NT2/D1 (cell line): ENCODE results near the gene PGBD5.

Experiments
- DNase-seq: peaks from one replicate; pipeline ENCODE4 v3.0.0-alpha.2; 2011; ENCODE audit warnings: low read depth, low spot score
- H3K27me3 ChIP-seq: 2 replicates; pipeline ENCODE4 v1.6.0; 2011; ENCODE audit warnings: mild to moderate bottlenecking; ENCODE audit not compliant: insufficient read length, insufficient read depth
- H3K36me3 ChIP-seq: 2 replicates; pipeline ENCODE4 v1.6.1; 2011; ENCODE audit warnings: mild to moderate bottlenecking, low read length, mixed read lengths; ENCODE audit not compliant: insufficient read depth, insufficient read length
- H3K4me1 ChIP-seq: 2 replicates; pipeline ENCODE4 v1.5.1; 2011; ENCODE audit not compliant: insufficient read depth, insufficient read length
- H3K4me3 ChIP-seq: 2 replicates; pipeline ENCODE4 v1.5.1; 2011; ENCODE audit warnings: low read depth; ENCODE audit not compliant: insufficient read length
- H3K9ac ChIP-seq: 2 replicates; pipeline ENCODE4 v1.6.0; 2011; ENCODE audit warnings: low read depth; ENCODE audit not compliant: insufficient read length
- H3K9me3 ChIP-seq: 2 replicates; pipeline ENCODE4 v1.5.1; 2011; ENCODE audit warnings: mild to moderate bottlenecking, low read length; ENCODE audit not compliant: insufficient read depth
- SUZ12 ChIP-seq: IDR thresholded peaks from 2 replicates; pipeline ENCODE4 v1.6.1; 2011; ENCODE audit not compliant: insufficient read length, insufficient read depth; ENCODE audit errors: extremely low read depth
- YY1 ChIP-seq: IDR thresholded peaks from 2 replicates; pipeline ENCODE4 v1.6.1; 2011; ENCODE audit not compliant: insufficient read length, insufficient read depth
- ZNF274 ChIP-seq: IDR thresholded peaks from 2 replicates; pipeline ENCODE4 v1.6.1; 2011; ENCODE audit warnings: mild to moderate bottlenecking, low read depth, low read length

Gene PGBD5

GRCh38 chr1:230365723-230366307 lies 60.3 kb downstream of the PGBD5 start:
- Histone ChIP-seq H3K9me3 (peaks cover 5% of the 10 kb centered on the region; the same call in 1 of the 2 replicates), H3K4me1 (no peaks in the 10 kb centered on the region), H3K9ac (no peak overlapping the region), H3K36me3 (no peaks in the 10 kb centered on the region), H3K4me3 (no peak overlapping the region), H3K27me3 (no peaks in the 10 kb centered on the region)
- TF ChIP-seq YY1, result no peak
- no peak for TF ChIP-seq ZNF274
- TF ChIP-seq SUZ12, result no peak
- DNase-seq, result no peak

- no peak for DNase-seq
- no peak overlapping the region for H3K4me3 ChIP-seq
- H3K36me3 ChIP-seq, result no peaks in the 10 kb centered on the region
- H3K4me1 ChIP-seq, result no peaks in the 10 kb centered on the region
- peaks cover 5% of the 10 kb centered on the region; the same call in 1 of the 2 replicates for H3K9me3 ChIP-seq
- H3K27me3 ChIP-seq, result no peaks in the 10 kb centered on the region
- H3K9ac ChIP-seq, result no peak overlapping the region
- no peak for TF ChIP-seq ZNF274
- TF ChIP-seq YY1, result no peak
- no peak for TF ChIP-seq SUZ12
Observed at GRCh38 chr1:230362949-230363348, 63.2 kb downstream of the PGBD5 start.

- Histone ChIP-seq H3K4me1 (no peaks in the 10 kb centered on the region), H3K27me3 (no peaks in the 10 kb centered on the region), H3K36me3 (peaks cover 2% of the 10 kb centered on the region), H3K9me3 (peaks cover 3% of the 10 kb centered on the region; the same call in 1 of the 2 replicates), H3K4me3 (no peak overlapping the region), H3K9ac (no peak overlapping the region)
- TF ChIP-seq ZNF274 (no peak), SUZ12 (no peak), YY1 (no peak)
- DNase-seq, result no peak
Observed at GRCh38 chr1:230361941-230362340, 64.2 kb downstream of the PGBD5 start.

GRCh38 chr1:230359992-230360668 lies 66.0 kb downstream of the PGBD5 start:
- TF ChIP-seq ZNF274 (no peak), YY1 (no peak), SUZ12 (no peak)
- H3K27me3 ChIP-seq, result no peaks in the 10 kb centered on the region
- peaks cover 11% of the 10 kb centered on the region for H3K36me3 ChIP-seq
- DNase-seq, result no peak
- no peak overlapping the region for H3K4me3 ChIP-seq
- H3K9ac ChIP-seq, result no peak overlapping the region
- no peaks in the 10 kb centered on the region for H3K9me3 ChIP-seq
- H3K4me1 ChIP-seq, result no peaks in the 10 kb centered on the region

- Histone ChIP-seq H3K27me3 (no peaks in the 10 kb centered on the region), H3K36me3 (peaks cover 15% of the 10 kb centered on the region), H3K4me1 (peaks cover 2% of the 10 kb centered on the region), H3K9ac (no peak overlapping the region), H3K9me3 (no peaks in the 10 kb centered on the region), H3K4me3 (no peak overlapping the region)
- no peak for DNase-seq
- TF ChIP-seq ZNF274 (no peak), YY1 (no peak), SUZ12 (no peak)
Observed at GRCh38 chr1:230356869-230357794, 69.0 kb downstream of the PGBD5 start.

- peaks cover 15% of the 10 kb centered on the region for H3K36me3 ChIP-seq
- DNase-seq, result no peak
- H3K9ac ChIP-seq, result no peak overlapping the region
- H3K27me3 ChIP-seq, result no peaks in the 10 kb centered on the region
- H3K4me3 ChIP-seq, result no peak overlapping the region
- no peaks in the 10 kb centered on the region for H3K9me3 ChIP-seq
- TF ChIP-seq YY1 (no peak), SUZ12 (no peak), ZNF274 (no peak)
- H3K4me1 ChIP-seq, result peaks cover 2% of the 10 kb centered on the region
Observed at GRCh38 chr1:230356190-230356589, 69.9 kb downstream of the PGBD5 start.

- Histone ChIP-seq H3K36me3 (peaks cover 15% of the 10 kb centered on the region), H3K9ac (no peak overlapping the region), H3K27me3 (no peaks in the 10 kb centered on the region), H3K9me3 (no peaks in the 10 kb centered on the region), H3K4me1 (peaks cover 2% of the 10 kb centered on the region), H3K4me3 (no peak overlapping the region)
- no peak for TF ChIP-seq ZNF274
- TF ChIP-seq YY1, result no peak
- no peak for TF ChIP-seq SUZ12
- no peak for DNase-seq
Observed at GRCh38 chr1:230355594-230355993, 70.5 kb downstream of the PGBD5 start.
